Type B pancreatic cell (in vitro differentiated cells): ENCODE data around the gene ARMH4. TPM values are rescaled to one million over a fixed set of nuclear protein-coding genes. Genes with fewer than 3 reads are reported as not detected.

ENCODE experiments used
- DNase-seq: peaks from one replicate; pipeline ENCODE4 v3.0.0; 2021; ENCODE audit warnings: mixed read lengths; ENCODE audit not compliant: unreplicated experiment; ENCODE audit errors: extremely low spot score
- H3K27ac Mint-ChIP-seq: 2 replicates; pipeline ENCODE4 v1.8.0; 2021; ENCODE audit warnings: mild to moderate bottlenecking, mixed read lengths
- H3K27me3 Mint-ChIP-seq: 2 replicates; pipeline ENCODE4 v1.8.0; 2021; ENCODE audit warnings: mixed read lengths
- H3K36me3 Mint-ChIP-seq: 2 replicates; pipeline ENCODE4 v1.8.0; 2021; ENCODE audit warnings: mixed read lengths
- H3K4me1 Mint-ChIP-seq: one replicate; pipeline ENCODE4 v1.8.0; 2021; ENCODE audit warnings: mixed read lengths; ENCODE audit not compliant: unreplicated experiment
- H3K4me3 Mint-ChIP-seq: 2 replicates; pipeline ENCODE4 v1.8.0; 2021; ENCODE audit warnings: mild to moderate bottlenecking, mixed read lengths
- H3K9me3 Mint-ChIP-seq: 2 replicates; pipeline ENCODE4 v1.8.0; 2021; ENCODE audit warnings: mixed read lengths
- CTCF ChIP-seq: fragments of 200-600 bp; sonication (generic); conservative IDR thresholded peaks from 2 replicates; pipeline ENCODE4 v1.5.0; 2021; ENCODE audit warnings: antibody characterized with exemption, mild to moderate bottlenecking
- total RNA-seq: library from RNA; stranded (reverse); gene quantifications from 2 replicates; pipeline ENCODE4 v1.2.1, GENCODE V29; 2021; ENCODE audit warnings: low replicate concordance

The ARMH4 gene
- total RNA-seq, 1 donor from 2014 or later = 22.0 TPM

- Mint-ChIP-seq H3K27ac (no peak overlapping the region), H3K9me3 (no peaks in the 10 kb centered on the region), H3K27me3 (no peaks in the 10 kb centered on the region), H3K36me3 (no peaks in the 10 kb centered on the region), H3K4me3 (no peak overlapping the region), H3K4me1 (peaks cover 4% of the 10 kb centered on the region)
- no peak for DNase-seq
- TF ChIP-seq CTCF = no peak
Measured at GRCh38 chr14:58055497-58056010, 96.5 kb downstream of the ARMH4 start.

DNA sequence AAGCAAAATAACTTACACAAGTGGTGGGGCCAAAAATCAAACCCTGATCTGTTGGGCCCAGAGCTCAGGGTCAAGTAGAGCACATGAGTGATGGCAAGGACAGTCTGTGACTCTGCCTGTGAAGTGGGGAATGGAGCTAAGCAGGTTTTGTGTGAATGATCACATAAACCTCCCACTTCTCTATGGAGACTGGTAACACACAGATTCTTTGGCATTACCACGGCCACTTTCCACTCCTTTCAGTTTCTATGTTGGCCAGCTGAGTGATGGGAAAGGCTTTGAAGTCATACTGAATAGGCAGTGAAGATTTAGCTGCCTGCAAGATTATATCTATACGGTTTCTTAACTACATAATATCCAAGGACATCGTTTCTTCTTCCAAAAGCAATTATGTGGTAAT is 97.9 kb downstream of the ARMH4 start:
- H3K36me3 Mint-ChIP-seq = no peaks in the 10 kb centered on the region
- H3K27me3 Mint-ChIP-seq = no peaks in the 10 kb centered on the region
- no peak overlapping the region for H3K27ac Mint-ChIP-seq
- H3K9me3 Mint-ChIP-seq = no peaks in the 10 kb centered on the region
- no peak for DNase-seq
- H3K4me3 Mint-ChIP-seq = no peak overlapping the region
- no peak for TF ChIP-seq CTCF
- H3K4me1 Mint-ChIP-seq = peaks cover 4% of the 10 kb centered on the region

GRCh38 chr14:58048219-58048618 is 103.8 kb downstream of the ARMH4 start:
- no peak for TF ChIP-seq CTCF
- no peaks in the 10 kb centered on the region for H3K27me3 Mint-ChIP-seq
- no peaks in the 10 kb centered on the region for H3K9me3 Mint-ChIP-seq

GRCh38 chr14:58027904-58028303 is 124.1 kb downstream of the ARMH4 start:
- no peak for TF ChIP-seq CTCF
- peak overlapping the region; percentile 52 for H3K27ac Mint-ChIP-seq

More at GRCh38 chr14:58048219-58048618, 103.8 kb downstream of the ARMH4 start:
- no peak overlapping the region for H3K4me3 Mint-ChIP-seq
- H3K4me1 Mint-ChIP-seq = no peaks in the 10 kb centered on the region
- DNase-seq = no peak
- H3K27ac Mint-ChIP-seq = no peak overlapping the region
- H3K36me3 Mint-ChIP-seq = no peaks in the 10 kb centered on the region

DNA sequence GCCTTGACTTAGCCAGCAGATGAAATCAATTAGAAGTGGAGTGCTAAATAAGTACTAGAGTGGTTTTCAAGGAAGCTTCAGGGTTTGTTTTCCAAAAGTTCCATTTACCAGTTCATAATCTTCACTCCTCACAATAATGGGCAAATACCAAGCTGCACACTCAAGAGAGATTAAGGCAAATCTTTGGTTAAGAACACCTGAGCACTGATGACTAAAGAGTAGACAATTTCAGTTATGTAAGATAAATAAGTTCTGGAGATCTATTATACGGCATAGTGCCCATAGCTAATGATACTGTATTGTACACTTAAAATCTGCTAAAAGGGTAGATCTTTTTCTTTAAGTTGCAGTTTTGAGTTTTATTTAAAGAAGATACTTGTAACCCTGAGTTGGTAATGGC is 125.0 kb downstream of the ARMH4 start:
- H3K27ac Mint-ChIP-seq = no peak overlapping the region
- H3K27me3 Mint-ChIP-seq = no peaks in the 10 kb centered on the region
- no peaks in the 10 kb centered on the region for H3K4me1 Mint-ChIP-seq
- H3K36me3 Mint-ChIP-seq = no peaks in the 10 kb centered on the region
- TF ChIP-seq CTCF = no peak
- no peaks in the 10 kb centered on the region for H3K9me3 Mint-ChIP-seq
- H3K4me3 Mint-ChIP-seq = no peak overlapping the region
- DNase-seq = no peak

More at GRCh38 chr14:58027904-58028303, 124.1 kb downstream of the ARMH4 start:
- no peak for DNase-seq
- Mint-ChIP-seq H3K27me3 (no peaks in the 10 kb centered on the region), H3K36me3 (no peaks in the 10 kb centered on the region), H3K4me3 (no peak overlapping the region), H3K9me3 (no peaks in the 10 kb centered on the region), H3K4me1 (no peaks in the 10 kb centered on the region)

DNA sequence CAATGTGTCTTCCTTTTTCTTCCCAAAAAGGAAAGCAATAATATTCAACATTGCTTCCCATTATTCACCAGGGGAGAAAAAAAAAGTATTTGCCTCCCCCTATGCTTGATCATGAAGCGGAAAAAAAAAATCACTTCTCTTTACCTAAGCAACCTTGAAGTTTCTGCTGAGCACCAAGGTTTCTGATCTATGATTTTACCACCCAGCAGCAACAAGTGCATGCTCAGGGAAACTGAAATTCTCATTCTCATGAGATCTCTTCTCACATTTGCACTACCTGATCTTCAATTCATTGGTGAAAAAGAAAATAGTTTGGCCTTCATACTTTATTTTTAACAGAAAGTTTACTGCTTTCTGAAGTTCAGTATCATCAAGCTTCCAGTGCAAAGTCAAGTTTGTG is 125.8 kb downstream of the ARMH4 start:
- TF ChIP-seq CTCF = no peak
- no peaks in the 10 kb centered on the region for H3K36me3 Mint-ChIP-seq
- no peaks in the 10 kb centered on the region for H3K9me3 Mint-ChIP-seq
- H3K27ac Mint-ChIP-seq = no peak overlapping the region
- no peaks in the 10 kb centered on the region for H3K27me3 Mint-ChIP-seq
- no peaks in the 10 kb centered on the region for H3K4me1 Mint-ChIP-seq
- no peak for DNase-seq
- no peak overlapping the region for H3K4me3 Mint-ChIP-seq
